ENCODE measurements around the gene MYCBP2.

Gene MYCBP2

DNA sequence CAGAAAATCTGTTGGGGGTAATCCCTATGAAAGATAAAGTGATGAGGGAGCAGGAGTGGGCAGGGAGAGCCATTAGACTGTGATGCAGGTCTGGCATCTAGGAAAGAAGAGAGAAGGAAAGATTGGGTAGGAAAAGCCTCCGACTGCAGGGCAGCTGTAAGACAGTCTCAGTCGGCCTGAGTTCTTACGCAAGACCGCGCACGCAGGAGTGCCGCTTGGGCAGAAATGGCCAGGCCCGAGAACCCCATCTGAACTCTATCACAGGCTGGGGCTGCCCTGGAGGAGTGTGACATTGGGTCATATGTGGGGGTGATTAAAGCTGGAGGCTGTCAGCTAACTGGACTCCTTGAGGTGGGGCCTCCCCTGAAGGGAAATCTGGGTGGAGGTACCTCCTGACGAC, 286.1 kb downstream of the MYCBP2 start:
- Histone ChIP-seq H3K4me3 (no peak overlapping the region), H3K36me3 (peaks cover 6 to 21% (median 6%) of the 10 kb centered on the region in 3 donors), H3K4me1 (peaks cover 0 to 5% (median 0%) of the 10 kb centered on the region in 4 donors), H3K9me3 (no peaks in the 10 kb centered on the region), H3K27ac (no peak overlapping the region), H3K27me3 (no peaks in the 10 kb centered on the region)
- intact Hi-C loops (cut with DNase I; ENCODE audit: low total_unique reads): no loop called here
- TF ChIP-seq, protein P1, sequence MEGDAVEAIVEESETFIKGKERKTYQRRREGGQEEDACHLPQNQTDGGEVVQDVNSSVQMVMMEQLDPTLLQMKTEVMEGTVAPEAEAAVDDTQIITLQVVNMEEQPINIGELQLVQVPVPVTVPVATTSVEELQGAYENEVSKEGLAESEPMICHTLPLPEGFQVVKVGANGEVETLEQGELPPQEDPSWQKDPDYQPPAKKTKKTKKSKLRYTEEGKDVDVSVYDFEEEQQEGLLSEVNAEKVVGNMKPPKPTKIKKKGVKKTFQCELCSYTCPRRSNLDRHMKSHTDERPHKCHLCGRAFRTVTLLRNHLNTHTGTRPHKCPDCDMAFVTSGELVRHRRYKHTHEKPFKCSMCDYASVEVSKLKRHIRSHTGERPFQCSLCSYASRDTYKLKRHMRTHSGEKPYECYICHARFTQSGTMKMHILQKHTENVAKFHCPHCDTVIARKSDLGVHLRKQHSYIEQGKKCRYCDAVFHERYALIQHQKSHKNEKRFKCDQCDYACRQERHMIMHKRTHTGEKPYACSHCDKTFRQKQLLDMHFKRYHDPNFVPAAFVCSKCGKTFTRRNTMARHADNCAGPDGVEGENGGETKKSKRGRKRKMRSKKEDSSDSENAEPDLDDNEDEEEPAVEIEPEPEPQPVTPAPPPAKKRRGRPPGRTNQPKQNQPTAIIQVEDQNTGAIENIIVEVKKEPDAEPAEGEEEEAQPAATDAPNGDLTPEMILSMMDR (IDR thresholded peaks at IDR 0.05): no peak
- no peak for DNase-seq

DNA sequence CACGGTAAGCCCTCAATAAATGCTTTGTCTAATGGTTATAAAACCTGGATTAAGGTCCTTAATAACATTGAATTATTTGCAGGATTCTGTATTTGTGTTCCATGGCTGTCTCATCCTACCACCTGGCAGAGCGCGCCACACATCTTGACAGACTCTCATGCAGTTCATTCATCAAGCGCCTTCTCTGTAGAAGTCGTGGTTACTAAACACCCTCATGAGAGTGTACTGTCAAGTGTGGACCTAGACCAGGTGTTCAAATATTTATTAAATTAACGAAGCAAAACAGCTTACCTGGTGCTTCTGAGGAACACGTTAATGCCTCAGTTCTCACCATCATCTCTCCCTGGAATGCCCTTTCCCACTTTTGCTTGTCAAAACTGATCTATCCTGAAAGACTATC, 286.8 kb downstream of the MYCBP2 start:
- H3K9me3 ChIP-seq: no peaks in the 10 kb centered on the region
- peaks cover 3 to 17% (median 3%) of the 10 kb centered on the region in 3 donors for H3K36me3 ChIP-seq
- no peaks in the 10 kb centered on the region for H3K27me3 ChIP-seq
- H3K4me3 ChIP-seq: no peak overlapping the region
- no peak overlapping the region for H3K27ac ChIP-seq
- DNase-seq: no peak
- TF ChIP-seq, protein P1 (IDR thresholded peaks at IDR 0.05): no peak
- intact Hi-C loops (cut with DNase I; ENCODE audit: low total_unique reads): no loop called here
- H3K4me1 ChIP-seq: peaks cover 0 to 5% (median 0%) of the 10 kb centered on the region in 4 donors

DNA sequence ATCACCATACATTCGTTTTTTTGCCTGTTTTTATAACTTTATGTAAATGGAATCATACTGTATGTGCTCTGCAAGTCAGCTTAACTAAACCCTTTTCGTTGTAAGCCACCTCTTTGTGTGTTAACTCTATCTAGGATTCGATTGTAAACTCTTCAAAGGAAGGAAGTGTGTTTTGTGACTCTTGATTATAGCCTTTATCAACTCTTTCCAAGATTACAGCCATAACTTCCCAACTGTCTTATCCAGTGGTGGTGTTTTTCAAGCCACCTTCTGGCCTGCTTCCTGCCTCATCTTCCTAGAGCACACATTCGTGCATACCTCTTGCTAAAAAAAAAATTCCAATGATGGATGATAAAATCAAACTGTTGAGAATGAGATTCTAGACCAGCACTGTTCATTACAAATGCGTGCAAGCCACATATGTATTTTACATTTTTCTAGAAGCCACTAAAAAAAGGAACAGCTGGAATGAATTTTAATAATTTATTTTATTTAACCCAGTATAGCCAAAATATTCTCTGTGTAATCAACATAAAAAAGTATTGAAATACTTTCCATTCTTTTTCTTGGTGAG, 287.9 kb downstream of the MYCBP2 start:
- Histone ChIP-seq H3K4me1 (peaks cover 0 to 5% (median 0%) of the 10 kb centered on the region in 4 donors), H3K9me3 (no peaks in the 10 kb centered on the region), H3K4me3 (no peak overlapping the region), H3K27me3 (no peaks in the 10 kb centered on the region), H3K36me3 (peaks cover 0 to 6% (median 3%) of the 10 kb centered on the region in 3 donors), H3K27ac (no peak overlapping the region)
- DNase-seq: no peak
- intact Hi-C loops (cut with DNase I; ENCODE audit: low total_unique reads): no loop called here
- TF ChIP-seq, protein P1 (IDR thresholded peaks at IDR 0.05): no peak

- intact Hi-C loops (cut with DNase I; ENCODE audit: low total_unique reads): no loop called here
- Histone ChIP-seq H3K9me3 (no peaks in the 10 kb centered on the region), H3K27me3 (no peaks in the 10 kb centered on the region), H3K36me3 (no peaks in the 10 kb centered on the region), H3K27ac (no peak overlapping the region), H3K4me3 (no peak overlapping the region), H3K4me1 (peaks cover 0 to 5% (median 0%) of the 10 kb centered on the region in 4 donors)
- DNase-seq: no peak
- TF ChIP-seq, protein P1 (IDR thresholded peaks at IDR 0.05): no peak
Observed at GRCh38 chr13:77036279-77036678, 290.6 kb downstream of the MYCBP2 start.

GRCh38 chr13:77034881-77035280, 292.0 kb downstream of the MYCBP2 start:
- Histone ChIP-seq H3K27ac (no peak overlapping the region), H3K36me3 (no peaks in the 10 kb centered on the region), H3K4me1 (peaks cover 0 to 5% (median 0%) of the 10 kb centered on the region in 4 donors), H3K9me3 (no peaks in the 10 kb centered on the region), H3K27me3 (no peaks in the 10 kb centered on the region), H3K4me3 (no peak overlapping the region)
- intact Hi-C loops (cut with DNase I; ENCODE audit: low total_unique reads): no loop called here
- TF ChIP-seq, protein P1 (IDR thresholded peaks at IDR 0.05): no peak
- DNase-seq: no peak

Measured in tibial artery (tissue), 4 donors.